HG02884 (cell line): ENCODE results near the gene DHX32.
"Not testable (repeated sequence)": the region's sequence is repeated elsewhere in the genome, so short reads cannot be mapped to it uniquely, and the experiment has no call there.

Experiments used
- ATAC-seq: cut with Tn5 transposase; IDR thresholded peaks from one replicate; pipeline ENCODE4 v1.9.1; 2021; ENCODE audit warnings: mild to moderate bottlenecking, moderate library complexity; ENCODE audit not compliant: unreplicated experiment

The DHX32 gene, protein sequence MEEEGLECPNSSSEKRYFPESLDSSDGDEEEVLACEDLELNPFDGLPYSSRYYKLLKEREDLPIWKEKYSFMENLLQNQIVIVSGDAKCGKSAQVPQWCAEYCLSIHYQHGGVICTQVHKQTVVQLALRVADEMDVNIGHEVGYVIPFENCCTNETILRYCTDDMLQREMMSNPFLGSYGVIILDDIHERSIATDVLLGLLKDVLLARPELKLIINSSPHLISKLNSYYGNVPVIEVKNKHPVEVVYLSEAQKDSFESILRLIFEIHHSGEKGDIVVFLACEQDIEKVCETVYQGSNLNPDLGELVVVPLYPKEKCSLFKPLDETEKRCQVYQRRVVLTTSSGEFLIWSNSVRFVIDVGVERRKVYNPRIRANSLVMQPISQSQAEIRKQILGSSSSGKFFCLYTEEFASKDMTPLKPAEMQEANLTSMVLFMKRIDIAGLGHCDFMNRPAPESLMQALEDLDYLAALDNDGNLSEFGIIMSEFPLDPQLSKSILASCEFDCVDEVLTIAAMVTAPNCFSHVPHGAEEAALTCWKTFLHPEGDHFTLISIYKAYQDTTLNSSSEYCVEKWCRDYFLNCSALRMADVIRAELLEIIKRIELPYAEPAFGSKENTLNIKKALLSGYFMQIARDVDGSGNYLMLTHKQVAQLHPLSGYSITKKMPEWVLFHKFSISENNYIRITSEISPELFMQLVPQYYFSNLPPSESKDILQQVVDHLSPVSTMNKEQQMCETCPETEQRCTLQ

DNA sequence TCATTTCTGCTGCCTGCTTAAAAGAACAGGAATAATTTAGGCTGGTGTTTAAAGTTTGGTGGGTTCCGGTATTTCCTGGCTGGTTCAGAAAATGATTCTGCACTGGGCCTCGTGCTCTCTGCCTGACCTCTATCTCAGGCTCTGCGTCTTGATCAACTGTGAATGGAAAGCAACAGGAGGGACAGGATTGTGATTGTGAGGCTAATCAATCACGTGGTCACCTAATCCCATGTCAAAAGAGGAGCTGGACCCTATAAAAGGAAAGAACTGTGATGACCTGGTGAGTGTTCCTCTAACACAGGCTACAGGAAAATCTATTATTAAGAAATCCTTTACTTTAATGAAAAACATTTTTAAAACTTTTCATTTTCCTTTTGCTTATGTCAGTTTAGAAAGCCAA, at the start of gene DHX32:
DHX32 (minus strand) TSS at position 101 of the 400 bp plus-strand sequence. CDS start 468 bp downstream, outside the sequence.
- ATAC-seq: no peak

DNA sequence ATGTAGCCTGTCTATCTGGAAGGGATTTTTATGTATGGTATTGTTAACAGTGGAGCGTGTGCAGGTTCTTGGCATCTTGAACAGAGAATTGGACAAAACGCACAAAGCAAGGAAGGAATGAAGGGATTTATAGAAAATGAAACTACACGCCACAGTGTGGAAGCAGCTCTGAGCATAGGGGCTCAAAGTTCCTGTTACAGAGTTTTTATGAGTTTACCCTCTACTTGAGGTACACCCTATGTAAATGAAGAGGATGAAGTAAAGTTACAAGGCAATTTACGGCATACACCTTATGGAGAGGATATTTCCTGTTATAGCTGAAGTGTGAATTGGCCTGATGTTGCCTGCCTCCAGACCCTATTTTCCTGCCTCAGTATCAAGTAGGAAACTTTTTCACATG, 48.5 kb upstream of the DHX32 start:
- no peak for ATAC-seq

DNA sequence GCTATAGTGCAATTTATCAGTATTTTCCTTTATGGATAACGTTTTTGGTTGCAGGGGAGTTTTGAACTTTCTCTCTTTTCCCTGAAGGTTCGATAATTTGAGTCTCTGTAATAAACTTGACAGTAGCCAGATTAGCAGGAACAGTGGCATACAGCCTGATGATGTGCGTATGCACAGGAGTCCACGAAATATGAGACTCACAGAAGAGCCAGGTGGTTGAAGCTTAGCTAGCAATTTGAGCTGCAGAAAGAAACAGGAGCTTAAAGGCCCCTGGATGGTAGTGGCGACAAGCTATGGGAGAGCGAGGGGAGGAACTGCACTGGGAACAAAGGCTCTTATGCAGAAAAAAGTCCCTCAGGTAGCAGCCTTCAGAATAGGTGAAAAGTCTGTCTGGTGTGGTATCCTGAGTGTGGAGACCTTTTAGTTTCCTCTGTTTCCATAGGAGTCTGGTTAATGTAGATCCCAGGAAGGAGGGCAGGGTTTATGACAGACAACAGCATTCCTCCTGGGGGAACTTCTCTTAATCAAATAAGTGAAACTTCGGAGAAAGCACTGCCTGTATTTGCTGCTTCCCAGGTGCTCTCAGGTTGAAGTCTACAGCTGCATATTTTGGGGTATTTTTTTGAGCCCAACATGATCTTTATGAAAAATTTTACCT, 48.0 kb upstream of the DHX32 start:
- ATAC-seq: no peak

DNA sequence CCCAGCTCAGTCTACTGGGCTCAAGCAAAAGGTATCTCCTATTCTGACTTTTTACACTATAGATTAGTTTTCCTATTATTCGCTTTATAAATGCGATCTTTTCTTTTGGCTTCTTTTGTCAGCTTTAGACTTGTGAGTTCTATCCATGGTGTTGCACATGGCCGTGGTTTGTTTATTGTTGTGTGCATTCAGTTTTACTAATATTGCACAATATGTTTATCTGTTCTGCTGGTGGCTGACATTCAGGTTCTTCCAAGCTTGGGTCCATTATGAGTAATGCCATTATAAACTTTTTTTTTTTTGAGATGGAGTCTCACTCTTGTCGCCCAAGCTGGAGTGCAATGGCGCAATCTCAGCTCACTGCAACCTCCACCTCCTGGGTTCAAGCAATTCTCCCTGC, 46.2 kb upstream of the DHX32 start:
- not testable (repeated sequence) for ATAC-seq

DNA sequence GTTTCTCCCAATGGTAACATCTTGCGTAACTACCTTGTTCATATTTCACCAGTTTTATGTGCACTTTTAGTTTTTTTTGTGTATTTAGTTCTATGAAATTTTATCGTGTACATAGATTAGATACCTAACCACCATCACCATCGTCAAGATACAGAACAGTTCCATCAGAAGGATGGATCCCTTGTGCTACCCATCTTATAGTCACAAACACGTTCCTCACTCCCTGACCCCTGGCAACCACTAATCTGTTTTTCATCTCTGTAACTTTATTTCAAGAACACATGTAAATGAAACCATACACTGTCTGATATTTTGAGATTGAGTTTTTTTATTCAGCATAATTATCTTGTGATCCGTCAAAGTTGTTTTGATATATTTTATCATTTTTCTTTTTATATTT, 45.2 kb upstream of the DHX32 start:
- ATAC-seq: no peak

DNA sequence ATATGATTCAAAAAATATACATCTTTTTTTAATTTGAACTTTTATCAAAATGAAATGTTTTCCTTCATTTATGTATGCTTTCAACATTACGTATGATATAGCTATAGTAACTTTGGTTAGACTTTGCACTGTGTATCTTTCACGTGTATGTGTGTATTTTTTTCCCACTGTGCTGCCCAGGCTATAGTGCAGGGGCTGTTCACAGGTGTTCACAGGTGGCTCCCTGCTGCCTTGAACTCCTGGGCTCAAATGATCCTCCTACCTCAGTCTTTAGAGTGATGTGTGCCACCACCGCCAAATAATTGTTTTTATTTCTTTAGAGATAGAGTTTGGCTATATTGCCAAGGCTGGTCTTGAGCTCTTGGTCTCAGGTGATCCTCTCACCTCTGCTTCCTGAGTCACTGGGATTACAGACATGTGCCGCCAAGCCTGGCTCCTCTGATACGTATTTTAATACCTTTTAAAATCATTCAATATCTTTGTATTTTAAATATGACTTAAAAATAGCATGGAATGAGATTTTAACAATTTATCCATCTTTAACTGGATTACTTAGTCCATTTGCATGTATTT, 44.3 kb upstream of the DHX32 start:
- no peak for ATAC-seq

DNA sequence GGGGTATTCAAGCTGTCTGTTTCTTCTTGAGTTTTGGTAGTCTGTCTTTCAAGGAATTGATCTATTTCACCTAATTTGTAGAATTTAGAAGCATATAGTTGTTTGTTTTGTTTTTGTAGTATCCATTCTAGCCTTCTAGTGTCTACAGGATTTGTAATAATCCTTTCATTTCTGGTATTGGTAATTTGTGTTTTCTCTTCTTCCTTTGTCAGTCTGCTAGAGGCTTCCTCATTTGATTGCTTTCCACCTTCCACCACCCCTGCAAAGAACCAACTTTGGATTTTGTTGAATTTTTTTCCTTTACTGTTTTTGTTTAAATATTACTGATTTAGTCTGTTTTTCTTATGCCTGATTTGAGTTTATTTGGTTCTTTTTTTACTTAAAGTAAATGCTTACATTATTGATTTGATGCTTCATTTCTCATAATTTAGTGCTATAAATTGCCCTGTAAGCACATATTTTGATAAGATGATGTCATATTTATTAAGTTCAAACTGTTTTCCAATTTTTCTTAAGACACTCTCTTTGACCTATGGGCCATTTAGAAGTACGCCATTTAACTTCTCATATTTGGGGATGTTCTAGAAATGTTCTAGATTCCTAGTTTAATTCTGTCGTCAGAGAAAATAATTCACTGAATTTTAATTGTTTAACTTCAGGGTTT, 40.7 kb upstream of the DHX32 start:
- ATAC-seq: not testable (repeated sequence)

DNA sequence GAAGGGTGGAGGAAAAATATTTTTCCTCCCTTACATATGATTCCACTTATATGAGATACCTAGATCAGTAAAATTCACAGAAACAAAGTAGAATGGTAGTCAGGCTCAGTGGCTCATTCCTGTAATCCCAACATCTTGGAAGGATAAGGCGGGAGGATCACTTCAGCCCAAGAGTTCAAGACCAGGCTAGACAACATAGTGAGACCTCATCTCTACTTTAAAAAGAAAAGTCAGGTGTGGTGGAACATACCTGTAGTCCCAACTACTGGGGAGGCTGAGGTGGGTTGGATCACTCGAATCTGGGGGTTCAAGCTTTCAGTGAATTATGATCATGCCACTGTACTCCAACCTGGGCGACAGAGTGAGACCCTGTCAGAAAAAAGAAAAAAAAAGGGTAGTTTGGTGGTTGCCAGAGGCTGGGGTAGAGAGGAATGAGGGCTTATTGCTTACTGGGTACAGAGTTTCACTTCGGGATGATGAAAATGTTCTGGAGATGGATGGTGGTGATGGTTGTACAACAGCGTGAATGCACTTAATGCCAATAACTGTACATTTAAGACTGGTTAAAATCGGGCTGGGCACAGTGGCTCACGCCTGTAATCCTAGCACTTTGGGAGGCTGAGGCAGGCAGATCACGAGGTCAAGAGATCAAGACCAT, 36.7 kb upstream of the DHX32 start:
- ATAC-seq: not testable (repeated sequence)

DNA sequence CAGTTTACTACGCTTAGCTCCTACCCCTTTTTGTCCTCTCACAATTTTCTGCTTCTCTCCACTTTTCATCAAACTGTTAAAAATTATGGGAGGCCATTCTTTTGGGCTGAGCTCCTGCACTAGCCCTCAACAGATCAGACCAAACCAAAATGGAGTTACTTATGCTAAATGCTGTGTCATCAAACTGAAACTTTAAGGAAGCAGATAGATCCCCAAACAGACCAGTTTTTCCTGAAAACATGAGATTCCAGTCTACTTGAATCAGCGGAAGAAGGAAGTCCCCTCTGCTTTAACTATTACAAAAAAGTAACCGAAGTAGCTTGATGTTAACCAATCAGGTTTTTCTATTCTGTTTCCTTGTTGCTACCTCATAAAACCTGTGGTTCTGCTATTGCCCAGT, 35.9 kb upstream of the DHX32 start:
- ATAC-seq: no peak

DNA sequence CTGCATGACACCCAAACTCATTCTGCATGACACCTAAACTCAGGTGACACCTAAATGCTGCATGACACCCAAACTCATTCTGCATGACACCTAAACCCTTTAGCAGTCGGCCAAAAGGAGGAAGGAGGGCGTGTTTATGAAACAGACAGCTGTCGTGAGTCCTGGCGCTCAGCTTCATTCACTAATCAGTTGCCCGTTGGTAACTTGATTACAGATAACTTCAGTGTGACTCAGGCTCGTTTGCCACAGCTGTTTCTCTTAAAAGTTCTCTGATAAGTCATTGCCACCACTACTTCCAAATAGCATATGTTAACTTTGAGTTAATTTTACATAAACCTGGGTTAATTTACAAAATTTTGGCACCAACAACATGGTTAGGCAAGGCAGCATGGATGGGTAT, 32.2 kb upstream of the DHX32 start:
- ATAC-seq: not testable (repeated sequence)

DNA sequence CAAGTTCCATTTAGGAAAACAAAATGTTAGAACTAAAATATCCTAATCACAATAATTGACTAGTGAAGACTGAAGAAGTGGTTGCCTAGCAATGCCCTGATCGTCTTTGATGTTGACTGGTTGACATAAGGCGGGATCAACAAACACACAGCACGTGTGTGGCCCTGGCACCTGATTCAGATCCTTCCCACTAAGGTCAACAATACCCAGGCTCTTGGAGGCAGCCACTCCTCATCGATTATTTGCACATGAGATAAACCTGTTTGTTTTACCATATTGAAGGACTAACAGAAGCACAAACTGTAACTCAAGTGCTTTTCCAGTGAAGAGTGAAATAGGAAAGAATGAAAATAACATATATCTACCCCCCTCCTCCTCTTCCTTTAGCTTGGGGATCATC, 30.9 kb upstream of the DHX32 start:
- ATAC-seq: no peak

DNA sequence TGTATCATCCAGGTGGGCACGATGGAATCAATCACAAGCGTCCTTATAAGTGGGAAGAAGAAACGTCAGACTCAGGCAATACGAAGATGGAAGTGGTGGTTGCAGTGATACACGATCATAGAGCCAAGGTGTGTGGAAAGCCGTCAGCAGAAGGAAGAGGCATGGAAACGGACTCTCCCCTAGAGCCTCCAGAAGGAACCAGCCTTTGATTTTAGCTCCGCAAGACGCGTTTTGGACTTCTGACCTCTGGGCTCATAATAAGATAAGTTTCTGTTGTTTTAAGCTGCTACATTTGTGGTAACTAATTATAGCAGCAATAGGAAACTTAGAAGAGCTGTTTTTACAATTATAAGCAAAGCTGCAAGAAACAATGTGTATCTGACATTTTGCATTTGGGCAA, 30.1 kb upstream of the DHX32 start:
- no peak for ATAC-seq

DNA sequence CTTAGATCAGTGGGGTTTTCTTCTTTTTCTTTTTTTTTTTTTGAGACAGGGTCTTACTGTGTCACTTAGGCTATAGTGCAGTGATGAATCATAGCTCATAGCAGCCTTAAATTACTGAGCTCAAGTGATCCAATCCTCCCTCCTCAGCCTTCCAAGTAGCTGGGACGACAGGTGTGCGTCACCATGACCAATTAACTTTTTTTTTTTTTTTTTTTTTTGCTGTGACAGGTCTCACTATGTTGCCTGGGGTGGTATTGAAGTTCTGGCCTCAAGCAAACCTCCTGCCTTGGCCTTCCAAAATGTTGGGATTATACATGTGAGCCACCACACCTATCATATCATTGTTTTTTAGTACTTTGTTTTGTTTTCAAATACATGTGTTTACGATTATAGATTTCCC, 28.4 kb upstream of the DHX32 start:
- not testable (repeated sequence) for ATAC-seq

DNA sequence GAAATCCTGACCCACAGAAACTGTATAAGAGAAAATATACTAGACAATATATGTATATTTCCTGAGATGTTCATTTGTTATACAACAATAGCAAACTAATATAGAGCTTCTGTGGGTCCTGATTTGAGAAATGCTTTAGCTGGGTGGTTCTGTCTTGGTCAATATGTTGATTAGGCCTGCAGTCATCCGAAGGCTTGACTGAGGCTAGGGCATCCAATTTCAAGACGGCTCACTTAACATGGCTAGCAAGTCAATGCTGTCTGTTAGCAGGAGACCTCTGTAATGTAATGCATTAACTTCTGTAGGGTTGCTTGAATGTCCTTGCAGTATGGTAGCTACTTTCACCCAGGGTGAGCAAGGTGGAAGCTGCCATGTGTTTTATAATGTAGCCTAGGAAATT, 27.7 kb upstream of the DHX32 start:
- ATAC-seq: not testable (repeated sequence)

DNA sequence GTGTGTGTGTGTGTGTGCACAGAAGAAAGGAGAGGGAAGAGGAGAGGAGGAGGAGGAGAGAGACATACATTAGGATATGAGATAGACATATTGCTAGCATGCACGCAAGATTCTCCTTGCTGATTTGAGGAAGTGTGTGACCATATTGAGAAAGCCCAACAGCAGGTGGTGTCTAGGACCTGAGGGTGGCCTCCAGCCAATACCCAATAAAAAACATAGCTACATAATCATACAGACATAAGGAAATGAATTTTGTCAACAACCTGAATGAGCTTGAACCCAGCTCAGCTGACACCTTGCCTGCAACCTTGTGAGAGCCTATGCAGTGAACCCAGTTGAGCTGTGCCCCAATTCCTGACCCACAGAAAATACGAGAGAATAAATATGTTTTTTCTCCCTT, 26.5 kb upstream of the DHX32 start:
- ATAC-seq: not testable (repeated sequence)

DNA sequence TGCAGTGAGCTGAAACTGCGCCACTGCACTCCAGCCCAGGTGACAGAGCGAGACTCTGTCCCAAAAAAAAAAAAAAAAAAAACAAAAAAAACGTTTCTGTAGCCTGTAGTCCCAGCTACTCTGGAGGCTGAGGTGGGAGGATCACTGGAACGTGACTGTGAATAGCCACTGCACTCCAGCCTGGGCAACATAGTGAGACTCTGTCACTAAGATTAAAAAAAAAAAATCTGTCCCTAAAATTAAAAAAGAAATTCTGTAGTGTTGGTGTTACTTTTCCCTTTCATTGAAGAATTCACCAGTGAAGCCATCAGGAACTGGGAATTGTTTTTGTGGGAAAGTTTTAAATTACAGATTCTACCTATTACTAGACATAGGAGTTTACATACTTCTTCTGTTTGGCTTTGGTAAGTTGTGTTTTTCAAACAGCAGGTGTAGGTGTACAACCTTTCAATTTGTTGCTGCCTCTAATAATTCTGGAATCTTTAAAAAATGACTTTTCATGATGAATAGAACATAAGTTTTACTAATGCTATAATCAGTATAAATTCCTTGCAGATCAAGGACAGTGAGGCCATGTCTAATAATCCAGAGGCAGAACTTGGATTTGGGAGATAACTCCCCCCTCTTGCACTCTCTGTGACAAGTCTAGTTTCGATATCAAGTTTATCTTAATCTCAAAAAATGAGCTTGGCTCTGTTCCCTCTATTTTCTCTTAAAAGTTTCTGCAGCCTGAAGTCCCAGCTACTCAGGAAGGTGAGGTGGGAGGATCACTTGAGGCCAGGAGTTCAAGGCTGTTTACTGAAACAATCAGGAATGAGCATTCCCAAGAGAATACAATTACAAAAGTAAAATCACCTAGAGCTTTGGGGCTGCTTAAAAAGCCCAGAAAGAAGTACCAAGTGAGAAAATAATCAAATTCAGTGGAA, 24.2 kb upstream of the DHX32 start:
- ATAC-seq: not testable (repeated sequence)

DNA sequence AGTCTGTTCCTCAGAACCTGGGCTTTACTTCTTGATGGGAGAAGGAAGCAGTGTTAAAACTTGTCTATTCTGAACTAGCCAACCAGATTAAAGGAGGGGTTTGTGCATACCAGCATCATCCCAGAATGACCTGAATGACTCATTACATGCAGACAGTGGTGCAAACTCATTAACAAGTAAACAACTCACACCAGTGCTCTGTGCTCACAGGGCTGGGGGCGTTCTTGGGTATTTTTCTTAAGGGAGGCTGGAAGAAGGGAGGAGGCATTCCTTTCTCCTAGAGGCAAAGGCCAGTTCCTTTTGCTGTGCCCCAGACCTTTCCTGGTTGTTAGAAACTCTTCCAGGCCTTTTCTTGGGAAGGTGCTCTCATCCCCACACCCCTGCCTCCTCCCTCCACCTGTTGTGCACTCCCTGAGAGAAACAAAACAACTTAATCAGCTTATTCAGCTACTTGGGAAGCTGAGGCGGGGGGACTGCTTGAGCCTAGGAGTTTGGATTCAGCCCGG, 22.1 kb upstream of the DHX32 start:
- not testable (repeated sequence) for ATAC-seq

DNA sequence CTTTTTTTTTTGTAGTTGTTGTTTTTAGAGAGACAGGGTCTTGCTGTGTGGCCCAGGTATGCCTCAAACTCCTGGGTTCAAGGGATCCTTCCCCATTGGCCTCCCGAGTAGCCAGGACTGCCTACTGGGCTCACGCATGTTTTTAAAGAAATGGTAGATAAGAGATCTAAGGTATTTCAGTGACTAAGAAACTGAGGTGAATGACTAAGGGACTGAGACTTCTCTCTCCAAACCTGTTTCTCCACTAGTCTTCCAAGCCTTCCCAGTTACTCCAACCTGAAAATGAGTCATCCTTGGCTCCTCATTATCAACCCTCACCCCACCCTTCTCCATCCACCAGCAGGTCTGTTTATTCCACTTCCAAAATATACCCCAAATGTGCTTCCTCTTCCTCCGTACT, 19.9 kb upstream of the DHX32 start:
- not testable (repeated sequence) for ATAC-seq

DNA sequence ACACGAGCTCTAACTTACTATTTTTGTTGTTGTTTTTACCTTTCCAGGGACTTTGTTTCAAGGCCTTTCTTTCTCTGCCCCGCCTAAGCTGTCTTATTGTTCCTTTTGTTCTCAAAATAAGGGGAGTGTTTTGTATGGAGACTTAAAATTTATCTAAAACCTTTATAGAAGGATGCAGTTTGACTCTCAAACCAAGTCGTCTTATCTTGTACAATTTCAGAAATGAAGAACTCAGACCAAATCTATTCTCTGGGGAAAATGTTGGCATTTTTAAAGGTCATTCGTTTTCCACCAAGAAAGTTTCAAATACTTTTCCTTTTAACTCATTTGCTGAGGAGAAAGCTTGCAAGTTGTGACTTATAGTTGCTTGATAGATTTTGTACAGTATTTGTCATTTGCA, 16.2 kb upstream of the DHX32 start:
- ATAC-seq: not testable (repeated sequence)
